Sigmoid colon (tissue), 7 donors: ENCODE results near the gene ITPR2. TPM values are rescaled to one million over a fixed set of nuclear protein-coding genes. Genes with fewer than 3 reads are reported as not detected.
A peak's percentile ranks its signal among the peaks of the same experiment; 100 is the strongest.
"Not testable (repeated sequence)": the region's sequence is repeated elsewhere in the genome, so short reads cannot be mapped to it uniquely, and the experiment has no call there.

Experiments used
- DNase-seq: peaks from one replicate; pipeline ENCODE4 v3.0.0-alpha.2; 2019
- H3K27ac ChIP-seq, 4 donors: fragments of 200-600 bp; sonication (generic); one replicate each; pipeline ENCODE4 v1.5.1; 2016 to 2019; ENCODE audit warnings: mild to moderate bottlenecking in 1 of 4
- H3K27me3 ChIP-seq, 3 donors: fragments of 200-600 bp; sonication (generic); one replicate each; pipeline ENCODE4 v1.5.1; 2019; ENCODE audit warnings: mild to moderate bottlenecking in 1 of 3
- H3K36me3 ChIP-seq, 4 donors: fragments of 200-600 bp; sonication (generic); one replicate each; pipeline ENCODE4 v1.5.1; 2016 to 2019
- H3K4me1 ChIP-seq, 4 donors: fragments of 200-600 bp; sonication (generic); one replicate each; pipeline ENCODE4 v1.5.1; 2017 to 2019
- H3K4me3 ChIP-seq, 4 donors: fragments of 200-600 bp; sonication (generic); one replicate each; pipeline ENCODE4 v1.5.1; 2017 to 2019; ENCODE audit warnings: mild to moderate bottlenecking in 2 of 4, moderate library complexity in 1 of 4
- H3K9me3 ChIP-seq, 4 donors: fragments of 200-600 bp in 3 of 4; sonication (generic) in 3 of 4; one replicate each; pipeline versions ENCODE4 v1.5.1 to v1.6.1; 2013 to 2019
- CTCF ChIP-seq, 4 experiments: fragments of 450-650 bp in 3 of 4; fragments of 200-600 bp in 1 of 4; IDR thresholded peaks; one replicate each; pipeline ENCODE4 v1.5.1; 2016 to 2019; ENCODE audit warnings: antibody characterized with exemption in 4 of 4, mild to moderate bottlenecking in 3 of 4, moderate library complexity in 2 of 4
- EP300 ChIP-seq, 4 donors: sonication (generic); formaldehyde crosslinking; IDR thresholded peaks; one replicate each; pipeline ENCODE4 v1.6.1; 2017; ENCODE audit warnings: antibody characterized with exemption in 4 of 4
- POLR2A ChIP-seq, 2 donors: fragments of 450-650 bp; IDR thresholded peaks; one replicate each; pipeline ENCODE4 v1.6.1; 2016; ENCODE audit warnings: antibody characterized with exemption in 2 of 2, mild to moderate bottlenecking in 2 of 2, moderate library complexity in 2 of 2
- POLR2AphosphoS5 ChIP-seq, 4 donors: sonication (generic); formaldehyde crosslinking; IDR thresholded peaks; one replicate each; pipeline ENCODE4 v1.6.1; 2017; ENCODE audit warnings: antibody characterized with exemption in 4 of 4
- whole genome bisulfite sequencing, 2 donors: extraction: QIAGEN DNeasy Blood & Tissue Kit; methylation state at CpG; one replicate each; pipeline ENCODE4 v1.1.7; 2013; 5-methylcytosine and 5-hydroxymethylcytosine counted together
- intact Hi-C: fragments of 100-400 bp; cut with DNase I; formaldehyde crosslinking; loops from one replicate; pipeline ENCODE4 v1.15.1; 2023
- polyA plus RNA-seq, 3 donors: library from polyadenylated mRNA; stranded (reverse); fragments of 200-250 nt; gene quantifications; one replicate each; pipeline ENCODE4 v1.2.3, GENCODE V29; 2013
- total RNA-seq, 4 donors: library from RNA; depleted of rRNA; stranded (reverse); fragments of >200 nt; gene quantifications; one replicate each; pipeline ENCODE4 v1.1.0, GENCODE V29; 2016
- donor health status: healthy with polysubstance abuse.
- donor health status: Bipolar disorder and iron deficiency.
- donor health status: healthy.

The ITPR2 gene
- total and polyA plus RNA-seq, 7 donors, result 1.4 to 78.1 (median 58.9) TPM

GRCh38 chr12:26838888-26839416, 6.0 kb upstream of the ITPR2 start:
- Histone ChIP-seq H3K36me3 (no peaks in the 10 kb centered on the region), H3K9me3 (no peaks in the 10 kb centered on the region), H3K4me3 (no peak overlapping the region), H3K4me1 (peaks cover 0 to 7% (median 2%) of the 10 kb centered on the region in 4 donors), H3K27me3 (no peaks in the 10 kb centered on the region), H3K27ac (no peak overlapping the region)
- 96% methylated on average over 24 of the region's 24 CpGs for WGBS, 2 donors
- intact Hi-C loops, result no loop called here
- no peak for TF ChIP-seq POLR2AphosphoS5 (IDR thresholded peaks at IDR 0.05)
- no peak for TF ChIP-seq POLR2A (IDR thresholded peaks at IDR 0.05)
- TF ChIP-seq CTCF (IDR thresholded peaks at IDR 0.05), result no peak
- TF ChIP-seq EP300 (IDR thresholded peaks at IDR 0.05), result no peak
- DNase-seq, result no peak

GRCh38 chr12:26836201-26836600, 3.2 kb upstream of the ITPR2 start:
- no peak for TF ChIP-seq POLR2AphosphoS5 (IDR thresholded peaks at IDR 0.05)
- TF ChIP-seq POLR2A (IDR thresholded peaks at IDR 0.05), result no peak
- no peak for TF ChIP-seq CTCF (IDR thresholded peaks at IDR 0.05)
- no peak for TF ChIP-seq EP300 (IDR thresholded peaks at IDR 0.05)
- Histone ChIP-seq H3K9me3 (no peaks in the 10 kb centered on the region), H3K4me3 (no peak overlapping the region), H3K4me1 (peaks cover 0 to 16% (median 6%) of the 10 kb centered on the region in 4 donors), H3K27me3 (no peaks in the 10 kb centered on the region), H3K27ac (no peak overlapping the region), H3K36me3 (no peaks in the 10 kb centered on the region)
- WGBS, 2 donors, result 96 to 97% methylated on average over 2 of the region's 2 CpGs
- intact Hi-C loops, result no loop called here
- no peak for DNase-seq

GRCh38 chr12:26834503-26835060, 1.6 kb upstream of the ITPR2 start:
- intact Hi-C loops, result loop anchor here (5.0 kb wide), 5 partner anchors 92 to 722 kb away; no protein-coding TSS in a partner anchor
- H3K27ac ChIP-seq, H3K27me3 ChIP-seq, H3K36me3 ChIP-seq, H3K9me3 ChIP-seq, DNase-seq, H3K4me3 ChIP-seq: not testable (repeated sequence)
- 87 to 89% methylated on average over 7 of the region's 7 CpGs for WGBS, 2 donors
- peaks cover 0 to 32% (median 21%) of the 10 kb centered on the region in 4 donors for H3K4me1 ChIP-seq

- Histone ChIP-seq H3K36me3 (no peaks in the 10 kb centered on the region), H3K4me1 (peaks cover 0 to 38% (median 27%) of the 10 kb centered on the region in 4 donors), H3K27ac (peak overlapping the region; percentile 60 to 96 (median 94)), H3K4me3 (peak overlapping the region; percentile 39 to 85 (median 78)), H3K27me3 (no peaks in the 10 kb centered on the region), H3K9me3 (no peaks in the 10 kb centered on the region)
- WGBS, 2 donors, result 13 to 14% methylated on average over 27 of the region's 27 CpGs
- TF ChIP-seq CTCF (IDR thresholded peaks at IDR 0.05), result no peak
- no peak for TF ChIP-seq EP300 (IDR thresholded peaks at IDR 0.05)
- TF ChIP-seq POLR2A (IDR thresholded peaks at IDR 0.05), result no peak
- no peak for TF ChIP-seq POLR2AphosphoS5 (IDR thresholded peaks at IDR 0.05)
- intact Hi-C loops, result loop anchor here (5.0 kb wide), 5 partner anchors 92 to 722 kb away; no protein-coding TSS in a partner anchor
- DNase-seq, result peak; percentile 73
These were observed 923 bp upstream of the ITPR2 start for GRCh38 chr12:26833743-26834490.
